RKO (cell line): Measurements from ENCODE around the gene STAT3.
A peak's percentile ranks its signal among the peaks of the same experiment; 100 is the strongest.

Experiments
- DNase-seq: peaks from one replicate; pipeline ENCODE4 v3.0.0-alpha.2; 2016; ENCODE audit warnings: low spot score

STAT3 gene

DNA sequence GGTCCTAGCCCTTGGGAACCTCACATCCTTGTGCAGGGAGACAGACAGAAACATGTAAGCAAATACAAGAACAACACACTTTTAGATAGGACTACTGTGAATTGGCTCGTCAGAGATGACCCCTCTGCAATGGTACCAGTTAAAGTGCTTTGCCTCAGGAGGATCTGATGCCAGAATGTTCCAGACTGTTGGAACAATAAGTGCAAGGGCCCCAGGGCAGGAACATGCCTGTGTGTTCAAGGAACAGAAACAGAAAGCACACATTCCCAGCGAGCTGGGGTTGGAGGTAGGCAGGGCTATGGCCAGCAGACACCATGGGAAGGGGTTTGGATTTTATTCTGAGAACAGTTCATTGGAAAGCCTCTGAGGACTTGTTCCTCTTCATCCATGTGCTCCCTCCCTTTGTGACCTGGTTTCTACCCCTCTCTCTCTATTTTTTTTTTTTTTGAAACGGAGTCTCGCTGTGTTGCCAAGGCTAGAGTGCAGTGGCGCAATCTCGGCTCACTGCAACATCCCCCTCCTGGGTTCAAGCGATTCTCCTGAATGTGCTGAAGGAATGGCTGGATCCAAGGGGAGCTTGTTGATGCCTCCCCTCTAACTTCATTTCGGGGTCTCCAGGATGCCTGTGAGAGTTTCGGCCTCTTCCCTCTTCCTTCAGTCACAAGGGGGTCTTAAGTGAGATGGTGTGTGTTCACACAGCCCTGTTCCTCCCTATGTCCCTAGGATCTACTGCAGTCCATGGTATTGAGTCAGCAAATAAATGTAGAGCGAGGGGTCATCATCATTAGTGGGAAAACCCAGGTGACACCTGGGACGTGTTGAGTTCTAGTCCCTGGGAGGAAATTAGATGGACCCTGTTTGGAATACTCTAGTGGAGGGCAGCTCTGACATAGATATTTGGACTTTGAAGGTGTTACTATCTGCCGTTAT is 93.5 kb downstream of the STAT3 start:
- DNase-seq: no peak

GRCh38 chr17:42291129-42291528 is 97.1 kb downstream of the STAT3 start:
- no peak for DNase-seq

- DNase-seq: no peak
Observed at GRCh38 chr17:42290577-42290976, 97.7 kb downstream of the STAT3 start.

DNA sequence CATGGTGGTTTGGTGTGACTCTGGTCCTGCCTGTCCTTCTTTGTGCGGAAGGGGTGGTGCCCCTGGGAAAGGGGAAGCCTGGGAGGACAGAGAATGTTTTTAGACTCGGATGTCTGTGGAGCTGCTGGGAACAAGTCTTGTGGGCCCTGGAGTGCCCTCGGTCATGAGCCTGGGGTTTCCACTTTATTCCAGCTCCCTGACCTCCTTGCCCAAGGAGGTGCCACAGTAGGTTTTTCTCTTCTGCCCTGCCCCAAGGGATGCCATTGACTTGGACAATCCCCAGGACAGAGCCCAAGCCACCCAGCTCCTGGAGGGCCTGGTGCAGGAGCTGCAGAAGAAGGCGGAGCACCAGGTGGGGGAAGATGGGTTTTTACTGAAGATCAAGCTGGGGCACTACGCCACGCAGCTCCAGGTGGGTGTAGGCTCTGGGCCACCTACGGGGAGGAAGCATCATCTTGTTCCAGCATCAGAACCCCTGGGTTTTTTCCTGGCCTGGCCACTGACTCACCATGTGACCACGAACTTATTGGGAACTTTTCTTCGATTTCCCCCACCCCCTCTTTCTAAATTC is 98.5 kb downstream of the STAT3 start:
- DNase-seq: no peak

DNA sequence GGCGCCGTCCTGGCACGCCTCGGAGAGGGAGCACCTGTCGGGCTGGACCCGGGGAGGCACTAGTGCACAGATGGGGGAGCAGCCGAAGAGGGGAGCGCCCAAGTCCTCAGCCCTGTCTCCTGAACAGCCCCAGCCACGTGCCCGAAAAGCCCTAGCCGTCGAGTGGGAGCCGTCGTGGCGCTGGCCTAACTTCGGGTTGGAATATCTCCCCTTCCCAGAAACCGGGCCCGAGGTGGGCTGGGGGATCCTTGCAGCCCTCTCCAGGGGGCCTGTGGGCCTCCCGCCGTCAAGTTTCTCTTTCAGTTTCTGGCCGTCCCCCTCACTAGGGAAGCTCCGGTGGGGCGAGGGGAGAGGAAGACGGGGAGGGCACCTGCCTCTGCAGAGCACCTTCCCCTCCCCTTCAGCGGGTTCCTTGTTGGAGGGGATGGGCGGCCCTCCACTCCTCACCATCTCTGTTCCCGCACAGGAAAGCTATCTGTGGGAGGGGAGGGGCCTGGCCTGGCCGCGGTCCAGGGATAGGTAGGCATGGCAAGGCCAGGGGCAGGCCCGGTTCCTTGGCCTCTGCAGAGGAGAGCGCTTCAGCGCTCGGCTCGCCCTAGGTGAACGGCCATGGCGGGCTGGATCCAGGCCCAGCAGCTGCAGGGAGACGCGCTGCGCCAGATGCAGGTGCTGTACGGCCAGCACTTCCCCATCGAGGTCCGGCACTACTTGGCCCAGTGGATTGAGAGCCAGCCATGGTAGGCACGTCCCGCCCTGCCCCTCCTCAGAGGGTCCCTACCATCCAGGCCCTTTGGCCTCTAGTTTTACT is 99.2 kb downstream of the STAT3 start:
- DNase-seq: no peak

- DNase-seq: peak; percentile 78
Observed at GRCh38 chr17:42287977-42288802, 100.1 kb downstream of the STAT3 start, which contains the start of gene STAT5A. STAT5A (plus strand) TSS chr17:42288498; CDS start chr17:42289412, 914 bp downstream.

GRCh38 chr17:42287305-42287976 is 100.8 kb downstream of the STAT3 start:
- DNase-seq: no peak

- DNase-seq: no peak
Observed at GRCh38 chr17:42286411-42287221, 101.6 kb downstream of the STAT3 start.

DNA sequence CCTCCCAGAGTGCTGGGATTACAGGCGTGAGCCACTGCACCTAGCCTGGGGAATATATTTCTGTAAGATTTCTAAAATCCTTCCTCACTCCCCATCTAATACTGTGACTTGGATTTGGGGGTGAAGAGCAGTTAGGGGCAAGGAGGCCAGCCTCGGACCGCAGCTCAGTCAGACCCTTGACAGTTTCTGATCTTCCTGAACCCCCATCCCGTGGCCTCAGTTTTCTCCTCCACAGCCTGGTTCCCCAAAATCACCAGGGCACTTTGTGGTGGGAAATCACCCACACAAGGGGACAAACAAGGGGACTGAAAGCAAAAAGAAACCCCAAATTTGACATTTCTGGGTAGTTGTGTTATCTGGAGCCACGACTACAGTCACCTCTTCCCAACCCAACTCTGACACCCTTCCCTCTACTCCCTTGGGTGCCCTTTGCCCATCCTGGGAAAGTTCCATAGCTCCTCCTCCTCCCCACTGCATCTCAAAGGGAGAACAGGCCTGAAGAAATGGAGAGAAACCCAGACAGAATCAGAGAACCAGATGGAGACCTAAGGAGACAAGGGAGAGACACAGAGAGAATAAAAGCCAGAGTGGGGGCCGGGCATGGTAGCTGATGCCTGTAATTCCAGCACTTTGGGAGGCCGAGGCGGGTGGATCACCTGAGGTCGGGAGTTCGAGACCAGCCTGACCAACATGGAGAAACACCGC is 102.7 kb downstream of the STAT3 start:
- DNase-seq: no peak

DNA sequence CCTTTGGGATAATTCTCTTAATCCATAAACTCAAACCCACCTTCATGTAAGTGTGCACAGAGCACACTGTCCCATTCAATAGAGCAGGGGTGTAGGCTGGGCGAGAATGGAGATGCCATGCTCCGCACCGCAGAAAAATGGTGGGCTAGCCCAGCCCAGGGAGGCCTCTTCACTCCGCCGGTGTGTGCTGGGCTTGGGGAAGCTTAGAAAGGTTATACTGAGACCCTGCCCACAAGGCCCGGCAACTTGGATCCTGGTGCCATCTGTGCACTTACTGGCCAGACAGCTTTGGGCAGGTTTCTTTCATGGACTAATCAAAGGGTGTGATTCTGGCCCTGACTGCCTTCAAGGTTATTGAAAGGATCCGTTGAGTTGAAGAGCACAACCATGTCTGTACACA is 103.7 kb downstream of the STAT3 start:
- DNase-seq: no peak

DNA sequence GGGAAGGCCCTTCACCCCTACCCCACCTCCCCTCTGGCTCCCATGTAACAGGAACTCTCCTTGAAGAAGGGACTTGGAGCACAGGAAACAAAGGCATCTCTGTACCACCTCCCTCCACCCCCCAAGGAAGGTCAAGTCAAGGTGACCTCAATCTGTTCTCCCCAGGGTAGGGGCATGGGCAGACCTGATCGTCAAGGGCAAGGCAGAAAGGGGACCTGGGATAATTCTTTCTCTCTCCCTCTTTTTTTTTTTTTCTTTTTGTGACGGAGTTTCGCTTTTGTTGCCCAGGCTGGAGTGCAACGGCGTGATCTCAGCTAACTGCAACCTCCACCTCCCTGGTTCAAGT is 104.2 kb downstream of the STAT3 start:
- no peak for DNase-seq

DNA sequence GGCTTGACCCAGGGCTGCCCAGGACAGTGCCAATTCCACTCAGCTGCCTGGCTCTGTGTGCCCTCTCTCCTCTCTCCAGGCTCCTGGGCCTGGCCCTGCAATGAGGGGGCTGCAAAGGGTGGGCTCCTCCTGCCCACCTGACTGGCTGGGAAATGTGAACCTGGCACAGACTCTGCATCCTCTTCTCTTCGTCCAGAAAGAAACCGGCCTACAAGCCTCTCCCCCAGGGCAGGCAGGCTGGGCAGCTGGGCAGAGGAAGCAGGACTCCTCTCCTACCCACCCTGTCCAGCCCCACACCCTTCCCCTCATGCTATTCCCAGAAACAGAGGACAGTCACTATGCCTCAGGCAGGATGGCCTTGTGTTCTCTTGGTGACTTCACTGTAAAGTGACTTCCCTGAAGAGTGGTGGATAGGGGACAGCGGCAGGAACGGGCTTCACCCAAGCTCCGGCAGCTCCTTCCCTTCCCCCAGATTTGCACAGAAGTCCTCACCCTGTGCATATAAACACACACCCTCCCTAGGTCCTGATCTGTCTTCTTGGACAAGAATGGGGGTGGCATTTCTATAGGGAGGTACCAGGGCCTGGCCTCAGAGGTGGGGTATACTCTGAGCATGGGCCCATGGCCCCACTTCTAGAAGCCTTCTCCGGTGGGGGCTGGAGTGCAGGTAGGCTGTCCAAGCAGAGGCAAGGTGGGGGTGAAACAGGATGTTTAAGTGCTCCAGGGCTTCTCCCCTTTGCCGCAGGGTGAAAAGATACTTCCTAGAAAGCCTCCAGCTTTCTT is 104.8 kb downstream of the STAT3 start:
- no peak for DNase-seq

GRCh38 chr17:42282478-42283080 is 105.7 kb downstream of the STAT3 start:
- DNase-seq: no peak

- no peak for DNase-seq
Observed at GRCh38 chr17:42281571-42282096, 106.6 kb downstream of the STAT3 start.

DNA sequence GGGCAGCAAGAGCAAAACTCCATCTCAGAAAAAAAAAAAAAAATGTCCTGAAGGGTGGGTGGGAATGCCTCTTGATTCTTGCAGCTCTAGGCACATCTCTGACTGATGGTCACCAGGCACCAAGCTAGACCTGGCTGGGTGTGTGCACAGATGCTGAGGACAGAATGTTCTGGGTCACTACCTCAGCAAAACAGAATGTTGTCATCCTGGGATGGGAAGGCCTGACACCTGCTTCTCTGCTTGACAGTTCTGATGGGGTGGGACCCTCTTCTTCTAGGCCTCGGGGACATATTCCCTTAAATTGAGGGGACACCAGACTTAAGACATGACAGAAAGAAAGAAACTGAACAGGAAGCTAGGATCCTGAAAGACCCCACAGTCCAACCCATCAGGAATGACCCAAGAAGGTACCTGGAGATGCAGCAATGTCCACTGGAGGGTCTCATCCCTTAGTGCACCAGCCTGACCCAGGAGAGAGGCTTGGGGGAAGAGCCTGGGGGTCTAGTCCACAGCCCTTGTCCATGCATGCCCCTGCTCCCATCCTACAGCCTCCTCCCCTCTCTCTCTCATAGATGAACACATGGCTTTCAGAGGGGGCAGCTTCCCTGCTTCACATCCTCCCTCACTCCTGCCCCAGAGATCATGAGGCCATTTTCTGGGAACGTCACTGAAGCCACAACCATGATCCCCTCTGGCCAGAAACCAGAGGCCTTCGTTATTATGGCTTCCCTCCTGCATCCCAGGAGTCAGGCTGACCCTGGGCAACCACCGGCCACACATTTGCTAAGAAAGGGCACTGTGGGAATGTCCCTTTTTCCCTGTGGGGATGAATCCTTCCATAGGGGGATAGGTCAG is 108.2 kb downstream of the STAT3 start:
- DNase-seq: no peak

DNA sequence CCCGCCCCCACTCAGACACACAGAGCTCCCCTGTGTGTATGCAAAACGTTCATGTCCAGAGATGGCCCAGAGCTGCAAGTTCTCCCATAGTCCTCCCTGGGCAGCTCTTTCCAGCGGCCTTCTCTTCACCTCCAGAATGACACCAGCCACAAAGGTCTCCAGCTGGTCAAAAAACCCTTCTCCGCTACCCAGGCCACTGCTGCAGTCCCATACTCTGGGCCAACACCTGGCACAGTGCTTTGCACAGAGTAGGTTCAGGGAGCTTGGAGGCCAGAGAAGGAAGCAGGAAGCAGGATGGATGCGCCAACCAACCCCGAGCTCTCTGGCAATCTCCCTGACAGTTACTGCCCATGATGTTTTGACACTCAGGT is 110.9 kb downstream of the STAT3 start:
- DNase-seq: no peak

- DNase-seq: peak; percentile 78
Observed at GRCh38 chr17:42276609-42277341, 111.5 kb downstream of the STAT3 start.
